A549 (cell line): Measurements from ENCODE around the gene MAP2K1. TPM values are rescaled to one million over a fixed set of nuclear protein-coding genes. Genes with fewer than 3 reads are reported as not detected.
"Not testable (repeated sequence)": the region's sequence is repeated elsewhere in the genome, so short reads cannot be mapped to it uniquely, and the experiment has no call there.

Source experiments
- ATAC-seq, 2 experiments: fragments of 200-7000 bp in 1 of 2; fragments of >200 bp in 1 of 2; cut with Nextera tagmentation in 1 of 2; cut with Tn5 transposase in 1 of 2; 3 replicates each; pipeline versions ENCODE4 v1.8.0 to v1.9.1; 2018 to 2020; ENCODE audit warnings: mild to moderate bottlenecking in 1 of 2, moderate library complexity in 1 of 2
- CTCF ChIA-PET: fragments of 300-600 bp; sonication (Branson Sonifier 250); formaldehyde crosslinking; extraction: SDS; loops from one replicate; lab custom pipeline; 2021; ENCODE audit warnings: antibody characterized with exemption, inconsistent platforms; lab: Yijun Ruan, JAX
- POLR2A ChIA-PET: fragments of 350-600 bp; formaldehyde crosslinking; extraction: SDS; loops from one replicate; lab custom pipeline; 2021; ENCODE audit warnings: antibody characterized with exemption, inconsistent platforms; lab: Yijun Ruan, JAX
- DNase-seq, 2 experiments: peaks; one replicate each; pipeline versions ENCODE4 v3.0.0 to v3.0.0-alpha.2; 2011 to 2016; ENCODE audit warnings: low read depth in 1 of 2, low spot score in 1 of 2
- FAIRE-seq: peaks from 2 replicates; lab custom pipeline; 2011; peaks lifted over from hg19 to GRCh38; lab: Jason Lieb, UNC
- H3K27ac ChIP-seq, 2 experiments: fragments of >200 bp; sonication (Bioruptor Twin); formaldehyde crosslinking; 3 replicates each; pipeline ENCODE4 v1.5.1; 2016 to 2017
- H3K4me1 ChIP-seq: fragments of >200 bp; sonication (Bioruptor Twin); formaldehyde crosslinking; 3 replicates; pipeline ENCODE4 v1.6.1; 2016
- H3K4me2 ChIP-seq: fragments of >200 bp; sonication (Bioruptor Twin); formaldehyde crosslinking; 3 replicates; pipeline ENCODE4 v1.6.1; 2016
- H3K4me3 ChIP-seq: fragments of >200 bp; sonication (Bioruptor Twin); formaldehyde crosslinking; 3 replicates; pipeline ENCODE4 v1.5.1; 2016
- H3K9me3 ChIP-seq: fragments of >200 bp; sonication (Bioruptor Twin); formaldehyde crosslinking; 3 replicates; pipeline ENCODE4 v1.6.1; 2016
- CBX8 ChIP-seq: fragments of 200-600 bp; sonication (generic); IDR thresholded peaks from 2 replicates; pipeline ENCODE4 v1.6.1; 2016
- EHF ChIP-seq: fragments of 250-450 bp; sonication (Bioruptor Pico); IDR thresholded peaks from 2 replicates; pipeline ENCODE4 v1.5.0; 2020; ENCODE audit warnings: mild to moderate bottlenecking
- FOSL2 ChIP-seq, 2 experiments: fragments of 450-650 bp in 1 of 2; fragments of >200 bp in 1 of 2; sonication (Bioruptor Twin) in 1 of 2; formaldehyde crosslinking; IDR thresholded peaks; 2 replicates each; pipeline versions ENCODE4 v1.5.0 to v1.6.1; 2016 to 2020; ENCODE audit warnings: mild to moderate bottlenecking in 1 of 2, moderate library complexity in 1 of 2
- HOXA7 ChIP-seq: fragments of 250-450 bp; sonication (Bioruptor Pico); IDR thresholded peaks from 2 replicates; pipeline ENCODE4 v1.5.0; 2020; ENCODE audit warnings: mild to moderate bottlenecking, moderate library complexity
- HOXB13 ChIP-seq: fragments of 250-450 bp; sonication (Bioruptor Pico); IDR thresholded peaks from 2 replicates; pipeline ENCODE4 v1.5.0; 2020; ENCODE audit warnings: low read depth, mild to moderate bottlenecking, moderate library complexity
- JUN ChIP-seq, 2 experiments: fragments of >200 bp; sonication (Bioruptor Twin); formaldehyde crosslinking; IDR thresholded peaks; 2 replicates in 1 of 2; 3 replicates in 1 of 2; pipeline ENCODE4 v1.6.1; 2016 to 2017
- JUNB ChIP-seq: fragments of >200 bp; sonication (Bioruptor Twin); formaldehyde crosslinking; IDR thresholded peaks from 2 replicates; pipeline ENCODE4 v1.6.1; 2016
- KDM1A ChIP-seq: fragments of 200-600 bp; sonication (generic); IDR thresholded peaks from 2 replicates; pipeline ENCODE4 v1.6.1; 2016; ENCODE audit warnings: low read depth, mild to moderate bottlenecking
- NPAS2 ChIP-seq: fragments of 250-450 bp; sonication (Bioruptor Pico); IDR thresholded peaks from 2 replicates; pipeline ENCODE4 v1.8.0; 2022; ENCODE audit warnings: mild to moderate bottlenecking, moderate library complexity, borderline replicate concordance
- PHF8 ChIP-seq: fragments of 200-600 bp; sonication (generic); IDR thresholded peaks from 2 replicates; pipeline ENCODE4 v1.6.1; 2016; ENCODE audit warnings: low read depth, mild to moderate bottlenecking, antibody characterized with exemption, moderate library complexity, borderline replicate concordance
- RFX5 ChIP-seq: fragments of 450-650 bp; IDR thresholded peaks from 2 replicates; pipeline ENCODE4 v1.7.1; 2014; ENCODE audit warnings: antibody characterized with exemption, mild to moderate bottlenecking, moderate library complexity
- TFCP2L1 ChIP-seq: fragments of 250-450 bp; sonication (Bioruptor Pico); IDR thresholded peaks from 2 replicates; pipeline ENCODE4 v1.5.0; 2021; ENCODE audit warnings: mild to moderate bottlenecking
- TP53 ChIP-seq: fragments of 250-450 bp; sonication (Bioruptor Pico); IDR thresholded peaks from 2 replicates; pipeline ENCODE4 v1.5.0; 2021; ENCODE audit warnings: mild to moderate bottlenecking, moderate library complexity
- ZC3H11A ChIP-seq: fragments of 450-650 bp; IDR thresholded peaks from 2 replicates; pipeline ENCODE4 v1.6.1; 2014; ENCODE audit warnings: antibody characterized with exemption, mild to moderate bottlenecking
- WGBS: methylation state at CpG from one replicate; pipeline ENCODE4 v1.1.6; 2017; ENCODE audit errors: missing lambda C conversion rate; 5-methylcytosine and 5-hydroxymethylcytosine counted together
- polyA plus RNA-seq, 4 experiments: library from polyadenylated mRNA; depleted of rRNA in 3 of 4; stranded (reverse); fragments of >200 nt; fragmentation: RNase III in 1 of 4; extraction: RNeasy Plus Mini Kit Qiagen cat#74134 plus additional on column Dnase treatment in 1 of 4; gene quantifications; 2 replicates in 3 of 4; 3 replicates in 1 of 4; pipeline ENCODE4 v1.2.3, GENCODE V29; 2011 to 2017
- TF ChIP-seq, protein P1 (sequence below): IDR thresholded peaks from 2 replicates; pipeline ENCODE4 v1.6.1; 2012; ENCODE audit warnings: low read depth, borderline replicate concordance
- TF ChIP-seq, protein P2 (sequence below): fragments of >200 bp; sonication (Bioruptor Twin); formaldehyde crosslinking; IDR thresholded peaks from 3 replicates; pipeline ENCODE4 v1.5.1; 2016
- TF ChIP-seq, protein P3 (sequence below): IDR thresholded peaks from 2 replicates; pipeline ENCODE4 v1.6.1; 2012
- TF ChIP-seq, protein P4 (sequence below): fragments of 200-600 bp; sonication (generic); IDR thresholded peaks from 2 replicates; pipeline ENCODE4 v1.6.1; 2016; ENCODE audit warnings: antibody characterized with exemption, mild to moderate bottlenecking, moderate library complexity

MAP2K1 gene
- polyA plus RNA-seq, 2 of the 4 experiments (the other 2 are of a cell fraction): 30.3 to 41.9 TPM

DNA sequence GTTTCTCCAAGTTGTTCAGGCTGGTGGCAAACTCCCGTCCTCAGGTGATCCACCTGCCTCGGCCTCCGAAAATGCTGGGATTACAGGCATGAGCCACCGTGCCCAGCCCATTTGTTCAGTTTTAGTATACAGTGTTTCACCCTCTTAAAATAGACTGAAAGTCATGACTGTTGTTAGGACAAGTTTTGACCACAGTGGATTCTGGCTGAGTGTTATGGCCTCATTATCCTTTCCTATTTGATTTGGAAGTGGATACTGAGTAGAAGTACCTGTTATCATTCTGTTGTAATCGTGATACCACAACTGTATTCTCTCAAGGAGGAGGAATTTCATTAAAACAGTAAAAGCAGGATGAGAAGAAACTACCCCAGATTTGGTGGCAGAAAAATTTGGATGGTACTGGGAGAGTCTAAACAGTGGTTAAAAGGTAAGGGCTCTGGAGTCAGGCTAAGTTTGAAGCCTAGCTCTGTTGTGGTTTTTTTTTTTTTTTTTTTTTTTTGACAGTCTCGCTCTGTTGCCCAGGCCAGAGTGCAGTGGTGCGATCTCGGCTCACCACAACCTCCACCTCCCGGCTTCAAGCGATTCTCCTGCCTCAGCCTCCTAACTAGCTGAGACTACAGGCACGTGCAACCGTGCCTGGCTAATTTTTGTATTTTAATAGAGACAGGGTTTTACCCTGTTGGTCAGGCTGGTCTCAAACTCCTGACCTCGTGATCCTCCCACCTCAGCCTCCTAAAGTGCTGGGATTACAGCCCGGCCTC is 2.6 kb downstream of the MAP2K1 start:
- H3K4me3 ChIP-seq: no peak overlapping the region
- H3K9me3 ChIP-seq: no peaks in the 10 kb centered on the region
- TF ChIP-seq, protein P1, sequence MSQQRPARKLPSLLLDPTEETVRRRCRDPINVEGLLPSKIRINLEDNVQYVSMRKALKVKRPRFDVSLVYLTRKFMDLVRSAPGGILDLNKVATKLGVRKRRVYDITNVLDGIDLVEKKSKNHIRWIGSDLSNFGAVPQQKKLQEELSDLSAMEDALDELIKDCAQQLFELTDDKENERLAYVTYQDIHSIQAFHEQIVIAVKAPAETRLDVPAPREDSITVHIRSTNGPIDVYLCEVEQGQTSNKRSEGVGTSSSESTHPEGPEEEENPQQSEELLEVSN: no peak
- FAIRE-seq (no peak), ATAC-seq (no peak), DNase-seq (no peak)
- H3K27ac ChIP-seq: no peak overlapping the region; a peak in 1 of 6 replicates
- no peak overlapping the region for H3K4me2 ChIP-seq
- POLR2A ChIA-PET: interaction anchor here (0.7 kb wide), 1 partner anchor 111 kb away, joined by 3 read pairs; no protein-coding TSS in a partner anchor
- CTCF ChIA-PET: interaction anchor here (0.9 to 5.5 kb wide), 6 partner anchors 19 to 519 kb away, joined by 3 to 75 read pairs (median 4); partner anchors contain the start of genes SNAPC5 and TIPIN
- H3K4me1 ChIP-seq: peaks cover 27% of the 10 kb centered on the region
- 91% methylated on average over 14 of the region's 14 CpGs for WGBS

DNA sequence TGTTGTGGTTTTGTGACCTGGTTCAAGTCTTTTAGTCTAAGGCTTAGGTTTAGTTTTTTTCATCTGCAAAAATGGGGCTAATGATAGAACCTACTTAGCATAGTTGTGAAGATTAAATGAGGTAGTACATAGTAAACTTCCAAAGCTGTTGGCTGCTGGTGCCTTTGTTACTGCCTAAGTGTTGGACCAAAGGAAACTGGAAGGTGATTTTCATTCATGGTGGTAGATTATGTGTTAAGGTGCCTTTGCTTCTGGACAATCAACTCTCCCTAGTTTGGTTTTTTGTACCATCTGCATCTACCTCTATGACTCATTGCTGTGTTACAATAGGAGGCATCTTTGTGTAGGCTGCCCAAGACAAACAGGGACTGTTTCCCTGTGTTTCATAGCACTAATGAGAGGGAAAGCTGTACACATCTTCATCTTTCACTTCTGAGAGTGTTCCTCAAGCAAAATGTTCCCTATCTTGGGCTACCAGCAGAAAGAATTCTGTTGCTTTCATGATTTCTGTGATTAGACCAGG is 3.2 kb downstream of the MAP2K1 start:
- ATAC-seq (no peak), FAIRE-seq (no peak), DNase-seq (no peak)
- no peak for TF ChIP-seq FOSL2 (IDR thresholded peaks at IDR 0.05)
- TF ChIP-seq FOSL2 (CRISPR knock-in tag; IDR thresholded peaks at IDR 0.05): peak; percentile 52; the same call in 1 of the 2 replicates
- no peak for TF ChIP-seq HOXB13
- no peak for TF ChIP-seq TP53 (CRISPR knock-in tag)
- TF ChIP-seq, protein P2, sequence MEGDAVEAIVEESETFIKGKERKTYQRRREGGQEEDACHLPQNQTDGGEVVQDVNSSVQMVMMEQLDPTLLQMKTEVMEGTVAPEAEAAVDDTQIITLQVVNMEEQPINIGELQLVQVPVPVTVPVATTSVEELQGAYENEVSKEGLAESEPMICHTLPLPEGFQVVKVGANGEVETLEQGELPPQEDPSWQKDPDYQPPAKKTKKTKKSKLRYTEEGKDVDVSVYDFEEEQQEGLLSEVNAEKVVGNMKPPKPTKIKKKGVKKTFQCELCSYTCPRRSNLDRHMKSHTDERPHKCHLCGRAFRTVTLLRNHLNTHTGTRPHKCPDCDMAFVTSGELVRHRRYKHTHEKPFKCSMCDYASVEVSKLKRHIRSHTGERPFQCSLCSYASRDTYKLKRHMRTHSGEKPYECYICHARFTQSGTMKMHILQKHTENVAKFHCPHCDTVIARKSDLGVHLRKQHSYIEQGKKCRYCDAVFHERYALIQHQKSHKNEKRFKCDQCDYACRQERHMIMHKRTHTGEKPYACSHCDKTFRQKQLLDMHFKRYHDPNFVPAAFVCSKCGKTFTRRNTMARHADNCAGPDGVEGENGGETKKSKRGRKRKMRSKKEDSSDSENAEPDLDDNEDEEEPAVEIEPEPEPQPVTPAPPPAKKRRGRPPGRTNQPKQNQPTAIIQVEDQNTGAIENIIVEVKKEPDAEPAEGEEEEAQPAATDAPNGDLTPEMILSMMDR: no peak
- no peak overlapping the region; a peak in 1 of 6 replicates for H3K27ac ChIP-seq
- POLR2A ChIA-PET: no interaction called here
- no peak overlapping the region for H3K4me2 ChIP-seq
- H3K9me3 ChIP-seq: no peaks in the 10 kb centered on the region
- CTCF ChIA-PET: interaction anchor here (0.9 to 1.0 kb wide), 2 partner anchors 33 to 462 kb away, joined by 3 read pairs; partner anchors contain the start of gene TIPIN
- H3K4me1 ChIP-seq: peaks cover 27% of the 10 kb centered on the region
- no peak overlapping the region for H3K4me3 ChIP-seq

DNA sequence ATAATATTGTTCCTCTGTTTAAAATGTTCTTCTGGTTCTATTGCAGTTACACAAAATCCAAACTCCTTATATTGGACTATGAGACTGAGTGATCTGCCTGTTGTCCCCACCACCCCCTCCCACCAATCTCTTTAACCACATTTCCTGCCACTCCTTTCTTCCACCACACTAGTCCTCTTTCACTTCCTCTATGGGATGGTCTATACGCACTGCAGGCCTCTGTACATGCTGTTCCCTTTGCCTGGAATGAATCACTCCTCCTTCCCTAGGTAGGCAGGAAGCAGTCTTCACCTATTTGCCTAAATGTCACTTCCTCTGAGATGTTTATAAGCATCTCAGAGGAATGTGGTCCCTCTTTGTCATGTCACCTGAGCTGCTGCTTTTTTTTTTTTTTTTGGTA is 4.0 kb downstream of the MAP2K1 start:
- H3K4me2 ChIP-seq: no peak overlapping the region
- H3K4me3 ChIP-seq: no peak overlapping the region
- no peak for TF ChIP-seq PHF8
- TF ChIP-seq RFX5: no peak
- no peak for TF ChIP-seq HOXA7 (CRISPR knock-in tag)
- TF ChIP-seq, protein P2: no peak
- no peak for TF ChIP-seq ZC3H11A
- no peak for TF ChIP-seq EHF (CRISPR knock-in tag)
- no peak for TF ChIP-seq JUNB
- TF ChIP-seq, protein P3, sequence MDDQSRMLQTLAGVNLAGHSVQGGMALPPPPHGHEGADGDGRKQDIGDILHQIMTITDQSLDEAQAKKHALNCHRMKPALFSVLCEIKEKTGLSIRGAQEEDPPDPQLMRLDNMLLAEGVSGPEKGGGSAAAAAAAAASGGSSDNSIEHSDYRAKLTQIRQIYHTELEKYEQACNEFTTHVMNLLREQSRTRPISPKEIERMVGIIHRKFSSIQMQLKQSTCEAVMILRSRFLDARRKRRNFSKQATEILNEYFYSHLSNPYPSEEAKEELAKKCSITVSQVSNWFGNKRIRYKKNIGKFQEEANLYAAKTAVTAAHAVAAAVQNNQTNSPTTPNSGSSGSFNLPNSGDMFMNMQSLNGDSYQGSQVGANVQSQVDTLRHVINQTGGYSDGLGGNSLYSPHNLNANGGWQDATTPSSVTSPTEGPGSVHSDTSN: no peak
- no peak for TF ChIP-seq NPAS2 (CRISPR knock-in tag)
- no peak for TF ChIP-seq CBX8
- TF ChIP-seq TFCP2L1: no peak
- TF ChIP-seq KDM1A: no peak
- TF ChIP-seq JUN (IDR thresholded peaks at IDR 0.05): no peak
- TF ChIP-seq, protein P4, sequence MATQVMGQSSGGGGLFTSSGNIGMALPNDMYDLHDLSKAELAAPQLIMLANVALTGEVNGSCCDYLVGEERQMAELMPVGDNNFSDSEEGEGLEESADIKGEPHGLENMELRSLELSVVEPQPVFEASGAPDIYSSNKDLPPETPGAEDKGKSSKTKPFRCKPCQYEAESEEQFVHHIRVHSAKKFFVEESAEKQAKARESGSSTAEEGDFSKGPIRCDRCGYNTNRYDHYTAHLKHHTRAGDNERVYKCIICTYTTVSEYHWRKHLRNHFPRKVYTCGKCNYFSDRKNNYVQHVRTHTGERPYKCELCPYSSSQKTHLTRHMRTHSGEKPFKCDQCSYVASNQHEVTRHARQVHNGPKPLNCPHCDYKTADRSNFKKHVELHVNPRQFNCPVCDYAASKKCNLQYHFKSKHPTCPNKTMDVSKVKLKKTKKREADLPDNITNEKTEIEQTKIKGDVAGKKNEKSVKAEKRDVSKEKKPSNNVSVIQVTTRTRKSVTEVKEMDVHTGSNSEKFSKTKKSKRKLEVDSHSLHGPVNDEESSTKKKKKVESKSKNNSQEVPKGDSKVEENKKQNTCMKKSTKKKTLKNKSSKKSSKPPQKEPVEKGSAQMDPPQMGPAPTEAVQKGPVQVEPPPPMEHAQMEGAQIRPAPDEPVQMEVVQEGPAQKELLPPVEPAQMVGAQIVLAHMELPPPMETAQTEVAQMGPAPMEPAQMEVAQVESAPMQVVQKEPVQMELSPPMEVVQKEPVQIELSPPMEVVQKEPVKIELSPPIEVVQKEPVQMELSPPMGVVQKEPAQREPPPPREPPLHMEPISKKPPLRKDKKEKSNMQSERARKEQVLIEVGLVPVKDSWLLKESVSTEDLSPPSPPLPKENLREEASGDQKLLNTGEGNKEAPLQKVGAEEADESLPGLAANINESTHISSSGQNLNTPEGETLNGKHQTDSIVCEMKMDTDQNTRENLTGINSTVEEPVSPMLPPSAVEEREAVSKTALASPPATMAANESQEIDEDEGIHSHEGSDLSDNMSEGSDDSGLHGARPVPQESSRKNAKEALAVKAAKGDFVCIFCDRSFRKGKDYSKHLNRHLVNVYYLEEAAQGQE: no peak
- ATAC-seq (no peak), DNase-seq (no peak), FAIRE-seq (no peak)
- H3K9me3 ChIP-seq: no peaks in the 10 kb centered on the region
- ChIA-PET POLR2A (no interaction called here), CTCF (interaction anchor here (0.7 kb wide), 1 partner anchor 16 kb away, joined by 3 read pairs; no protein-coding TSS in a partner anchor)
- no peak overlapping the region; a peak in 1 of 6 replicates for H3K27ac ChIP-seq
- H3K4me1 ChIP-seq: peaks cover 26% of the 10 kb centered on the region
- WGBS: 78% methylated on average over 1 of the region's 1 CpG

DNA sequence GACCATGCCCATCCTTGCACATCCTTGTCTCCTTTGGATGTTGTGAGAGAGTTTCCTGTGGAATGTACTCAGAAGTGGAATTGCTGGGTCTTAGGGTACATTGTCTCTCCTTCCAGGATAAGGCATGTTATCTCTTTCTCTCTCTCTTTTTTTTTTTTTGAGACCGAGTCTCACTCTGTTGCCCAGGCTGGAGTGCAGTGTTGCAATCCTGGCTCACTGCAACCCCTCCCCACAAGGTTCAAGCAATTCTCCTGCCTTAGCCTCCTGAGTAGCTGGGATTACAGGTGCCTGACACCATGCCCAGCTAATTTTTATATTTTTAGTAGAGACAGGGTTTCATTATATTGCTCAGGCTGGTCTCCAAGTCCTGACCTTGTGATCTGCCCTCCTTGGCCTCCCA is 6.3 kb downstream of the MAP2K1 start:
- CTCF ChIA-PET: interaction anchor here (0.7 to 1.5 kb wide), 2 partner anchors 101 to 105 kb away, joined by 3 to 4 read pairs; partner anchors contain the start of gene SNAPC5
- ATAC-seq, H3K27ac ChIP-seq, H3K4me2 ChIP-seq, DNase-seq, FAIRE-seq, POLR2A ChIA-PET, H3K9me3 ChIP-seq, H3K4me3 ChIP-seq: not testable (repeated sequence)
- H3K4me1 ChIP-seq: peaks cover 22% of the 10 kb centered on the region
- WGBS: 93% methylated on average over 1 of the region's 1 CpG
